NCI-H446 (cell line): Measurements from ENCODE around the gene LHFPL6.

ENCODE experiments used
- DNase-seq, 2 experiments: peaks; one replicate each; lab custom pipeline; 2025; lab: John Stamatoyannopoulos, UW

The LHFPL6 gene

GRCh38 chr13:39297664-39298171, 305.3 kb downstream of the LHFPL6 start:
- no peak for DNase-seq

GRCh38 chr13:39297023-39297422, 306.0 kb downstream of the LHFPL6 start:
- no peak for DNase-seq

GRCh38 chr13:39296193-39296592, 306.8 kb downstream of the LHFPL6 start:
- no peak for DNase-seq
